HG03439 (cell line): ENCODE measurements around the gene PTPRT.

ENCODE experiments used
- ATAC-seq: cut with Tn5 transposase; IDR thresholded peaks from one replicate; pipeline ENCODE4 v1.9.1; 2021; ENCODE audit warnings: mild to moderate bottlenecking, moderate library complexity; ENCODE audit not compliant: unreplicated experiment

Gene PTPRT

DNA sequence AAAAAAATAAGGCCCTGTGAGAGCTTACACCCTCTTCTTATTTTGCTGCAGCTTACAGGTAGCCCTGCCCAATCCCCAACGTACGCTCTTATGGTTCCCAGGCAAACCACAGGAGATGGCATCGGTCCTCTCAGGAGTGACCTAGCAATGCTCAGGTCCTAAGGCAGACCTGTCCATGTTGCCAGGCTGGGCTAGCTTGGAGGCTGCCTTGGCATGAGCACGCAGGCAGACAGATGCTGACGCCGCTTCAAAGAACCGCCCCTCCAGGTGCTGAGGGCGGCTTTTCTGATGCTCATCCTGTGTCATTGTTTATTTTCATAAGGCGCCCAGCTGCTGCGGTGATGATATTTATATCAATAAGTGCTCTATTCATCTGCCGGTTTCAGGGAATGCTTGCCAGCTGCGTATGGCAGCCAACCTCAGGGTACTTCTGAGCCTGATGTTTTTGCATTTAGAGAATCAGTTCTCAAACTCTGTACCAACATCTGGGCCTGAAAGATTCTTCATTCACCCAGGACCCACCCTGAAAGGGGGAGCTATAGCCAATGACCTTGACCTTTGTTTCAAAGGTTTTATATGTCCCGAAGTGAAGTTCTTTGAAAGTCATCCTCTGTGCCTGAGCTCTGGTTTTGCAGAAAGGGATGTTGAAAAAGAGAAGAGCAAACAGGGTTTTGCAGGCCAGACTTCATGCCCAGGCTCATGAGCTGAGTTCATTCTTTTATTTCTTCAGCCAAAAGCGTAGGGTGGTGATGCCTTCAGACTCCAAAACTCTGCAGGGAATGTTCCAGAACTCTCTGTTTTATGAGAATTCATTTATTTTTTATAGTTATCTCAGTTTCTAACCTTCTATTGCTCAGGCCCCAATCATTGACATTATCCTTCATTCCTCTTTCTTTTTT lies 1095.9 kb downstream of the PTPRT start:
- ATAC-seq, result no peak

DNA sequence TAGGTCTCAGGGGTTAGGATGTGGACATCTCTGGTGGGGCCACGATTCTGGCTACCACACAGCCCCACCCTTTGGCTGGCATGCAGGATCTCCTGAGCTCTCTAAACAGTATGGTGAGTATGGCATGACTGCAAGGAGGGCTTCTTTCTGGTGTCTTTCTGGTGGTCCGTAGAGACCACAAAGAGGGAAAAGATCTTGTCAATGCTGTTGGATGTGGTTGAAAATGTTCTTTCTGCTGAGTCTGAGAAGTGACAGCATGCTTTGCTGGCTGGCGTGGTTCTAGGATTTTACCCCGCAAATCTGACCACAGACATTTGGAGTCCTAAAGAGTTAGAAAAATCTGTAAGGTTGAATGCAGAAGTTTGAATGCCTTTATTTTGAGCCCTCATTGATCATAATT lies 1096.7 kb downstream of the PTPRT start:
- ATAC-seq, result no peak

DNA sequence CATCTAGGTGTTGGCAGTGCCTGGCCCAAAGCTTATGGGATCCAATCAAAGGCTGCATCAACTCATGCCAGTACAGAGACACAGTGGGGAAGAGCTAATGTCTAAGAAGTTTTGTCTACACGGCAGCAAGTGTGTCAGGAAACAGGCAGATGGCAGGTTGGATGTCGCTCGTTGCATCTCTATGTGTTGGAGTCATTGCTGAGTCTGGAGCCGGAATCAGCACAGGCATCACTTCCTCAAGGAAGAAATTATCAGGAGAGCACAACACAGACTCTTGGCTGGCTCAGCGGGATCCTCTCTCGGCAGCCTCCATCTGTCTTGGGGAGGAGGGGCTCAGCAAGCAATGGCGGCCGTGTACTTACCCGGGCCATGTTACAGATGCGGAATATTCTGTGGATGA lies 1104.3 kb downstream of the PTPRT start:
- no peak for ATAC-seq

DNA sequence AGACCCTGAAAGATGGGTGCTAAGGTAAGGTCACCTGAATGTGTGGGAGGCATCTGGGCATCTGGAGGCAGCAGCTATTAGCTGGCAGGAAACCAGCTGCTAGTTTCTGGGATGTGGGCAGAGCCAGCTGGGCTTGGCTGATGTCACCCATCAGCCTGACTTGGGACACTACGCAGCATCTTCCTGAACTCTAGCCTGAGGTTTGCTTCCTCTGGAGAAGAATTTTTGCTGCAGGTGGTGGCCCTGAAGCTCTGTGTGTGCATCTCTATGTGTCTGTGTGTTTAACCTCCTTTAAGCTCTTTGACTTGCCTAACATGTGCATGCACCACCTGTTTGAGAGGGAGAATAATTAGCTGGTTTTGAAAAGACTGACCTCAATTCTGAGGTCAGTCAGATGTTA lies 1106.4 kb downstream of the PTPRT start:
- no peak for ATAC-seq

DNA sequence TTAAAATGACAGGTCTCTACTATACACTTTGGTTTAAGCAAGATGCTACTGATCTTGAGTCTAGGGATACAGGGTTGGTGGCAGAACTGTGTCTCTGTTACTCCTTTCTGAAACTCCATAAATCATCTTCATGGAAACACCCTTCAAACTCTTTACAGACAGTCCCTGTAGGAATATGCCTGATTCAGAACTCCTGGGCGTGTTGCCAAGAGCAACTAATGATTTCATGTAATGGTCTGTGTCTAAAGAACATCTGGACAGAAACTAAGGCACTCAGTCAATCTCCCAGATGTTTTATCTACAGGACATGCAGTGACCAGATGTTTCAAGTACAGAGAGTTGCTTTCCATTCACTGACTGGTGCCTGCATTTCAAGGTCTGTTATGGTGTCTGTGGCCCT lies 1107.1 kb downstream of the PTPRT start:
- ATAC-seq, result no peak

DNA sequence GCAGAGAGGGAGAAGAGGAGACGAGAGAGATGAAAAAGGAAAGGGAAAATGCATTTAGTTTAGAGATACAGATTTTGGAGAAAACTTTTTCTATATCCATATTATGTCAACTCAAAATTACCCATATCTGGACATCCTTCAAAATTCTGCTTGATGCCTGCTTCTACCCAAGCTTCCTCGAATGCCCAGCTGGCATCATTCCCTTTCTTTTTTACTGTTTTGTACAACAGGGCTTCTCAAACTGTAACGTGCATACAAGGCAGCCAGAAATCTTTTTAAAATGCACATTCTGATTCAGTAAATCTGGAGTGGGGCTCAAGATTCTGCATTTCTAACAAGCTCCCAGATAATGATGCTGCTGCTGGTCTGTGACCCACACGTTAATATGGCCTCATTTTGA lies 1108.8 kb downstream of the PTPRT start:
- ATAC-seq, result no peak

DNA sequence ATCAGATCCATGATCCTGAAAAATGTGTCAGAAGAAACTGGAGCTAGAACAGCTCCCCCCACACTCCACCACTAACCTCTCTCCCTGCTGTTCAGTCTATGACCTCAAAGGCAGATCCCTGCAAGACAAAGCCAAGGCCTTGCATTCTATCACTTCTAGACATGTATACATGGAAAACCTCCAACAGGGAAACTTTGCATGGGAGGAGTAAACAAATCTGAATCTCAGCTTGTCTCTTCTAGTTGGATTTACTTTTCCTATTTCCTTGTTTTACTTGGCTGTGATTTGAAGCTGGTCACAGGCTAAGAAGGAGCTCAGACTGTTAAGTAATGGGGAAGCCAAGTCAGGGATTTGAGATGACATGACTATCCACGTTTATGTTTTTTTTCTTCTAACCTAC lies 1114.8 kb downstream of the PTPRT start:
- ATAC-seq, result no peak

DNA sequence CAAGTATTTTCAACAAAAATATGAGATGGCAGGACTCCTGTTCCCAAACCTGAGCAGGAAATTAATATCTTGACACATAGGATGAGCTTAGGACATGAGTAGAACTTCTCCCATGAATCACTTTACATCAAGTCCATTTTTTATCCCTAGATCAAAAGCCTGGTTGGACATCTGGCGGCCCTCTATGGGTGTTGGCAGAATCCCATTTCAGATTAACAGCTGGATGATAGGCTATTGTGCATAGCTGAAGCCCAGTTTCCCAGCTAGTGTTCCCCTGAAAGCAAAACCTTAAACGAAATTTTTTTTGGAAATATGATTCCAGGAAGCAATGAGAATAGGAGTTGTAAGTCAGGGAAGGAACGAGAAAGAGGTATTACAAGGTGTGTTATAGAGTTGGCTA lies 1122.1 kb downstream of the PTPRT start:
- no peak for ATAC-seq

DNA sequence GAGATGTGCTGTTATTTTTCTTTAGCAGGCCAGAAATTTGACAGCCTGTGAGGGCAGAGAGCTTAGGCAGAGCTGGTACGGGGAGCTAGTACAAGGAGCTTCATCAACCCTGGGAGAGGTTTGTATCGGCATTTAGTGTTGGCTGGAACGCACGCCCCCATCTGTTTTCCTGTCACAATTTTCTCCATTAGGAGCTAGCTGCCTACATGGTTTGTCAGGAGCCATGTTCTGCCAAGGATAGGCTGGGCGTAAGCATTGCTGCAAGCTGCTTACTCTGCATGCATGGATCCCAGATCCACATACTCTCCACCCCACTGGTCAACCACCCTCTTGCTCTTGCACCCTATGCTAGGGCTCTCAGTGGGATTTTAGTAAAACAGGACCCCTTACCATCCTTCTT lies 1122.5 kb downstream of the PTPRT start:
- ATAC-seq, result no peak

DNA sequence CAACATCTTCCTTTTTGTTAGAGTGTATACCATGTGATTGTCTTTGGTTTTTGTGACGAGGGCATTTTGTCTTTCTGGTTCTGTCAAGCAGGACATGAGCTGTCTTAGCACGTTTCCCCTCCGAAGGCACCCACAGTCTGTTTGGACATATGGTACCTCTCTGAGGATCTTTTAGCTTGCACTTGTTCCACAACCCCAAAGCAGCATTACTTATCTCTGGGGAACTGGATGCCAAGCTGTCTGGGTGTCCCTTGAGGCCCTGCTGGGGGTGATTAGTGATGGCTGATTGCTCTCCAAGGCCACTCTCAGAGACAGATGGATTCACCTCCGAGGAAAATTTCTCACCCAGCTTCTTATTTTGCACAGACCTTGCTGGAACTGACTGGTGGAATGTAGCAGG lies 1126.6 kb downstream of the PTPRT start:
- ATAC-seq, result no peak

DNA sequence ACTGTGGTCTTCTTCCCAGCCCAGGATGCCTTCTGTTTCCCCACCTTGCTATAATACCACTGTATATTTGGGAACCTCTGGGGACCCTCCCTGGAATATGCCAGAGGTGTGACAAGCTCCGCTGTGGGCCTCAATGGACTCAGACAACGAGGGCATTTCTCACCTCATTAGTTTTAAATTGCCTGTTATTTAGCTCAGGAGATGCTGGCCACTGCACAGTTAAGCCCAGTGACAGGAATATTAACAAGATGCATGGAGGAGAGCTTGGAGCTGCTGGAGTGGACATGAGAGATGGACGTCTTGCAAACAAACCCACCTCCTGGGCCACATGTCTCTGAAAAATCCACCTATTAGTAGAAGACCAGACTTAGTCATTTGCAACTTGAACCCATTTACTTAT lies 1136.4 kb downstream of the PTPRT start:
- no peak for ATAC-seq

DNA sequence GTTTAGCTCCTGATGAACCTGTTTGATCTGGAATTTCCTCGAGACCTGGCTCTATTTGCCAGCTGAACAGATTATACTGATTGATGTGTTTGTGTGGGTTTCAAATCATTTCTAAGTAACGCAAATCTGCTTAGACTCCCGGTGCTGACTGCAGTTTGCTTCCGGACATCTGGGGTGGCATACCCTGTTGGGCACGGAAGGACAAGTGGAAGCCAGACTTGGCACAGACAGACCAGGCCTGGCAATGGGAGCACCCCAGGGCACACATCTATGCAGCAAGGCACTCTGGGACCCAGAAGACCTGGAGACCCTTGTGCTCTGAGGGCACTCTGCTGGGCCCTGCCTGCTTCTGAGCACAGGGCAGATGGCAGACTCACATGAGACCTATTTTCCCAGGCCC lies 1137.8 kb downstream of the PTPRT start:
- ATAC-seq, result no peak

DNA sequence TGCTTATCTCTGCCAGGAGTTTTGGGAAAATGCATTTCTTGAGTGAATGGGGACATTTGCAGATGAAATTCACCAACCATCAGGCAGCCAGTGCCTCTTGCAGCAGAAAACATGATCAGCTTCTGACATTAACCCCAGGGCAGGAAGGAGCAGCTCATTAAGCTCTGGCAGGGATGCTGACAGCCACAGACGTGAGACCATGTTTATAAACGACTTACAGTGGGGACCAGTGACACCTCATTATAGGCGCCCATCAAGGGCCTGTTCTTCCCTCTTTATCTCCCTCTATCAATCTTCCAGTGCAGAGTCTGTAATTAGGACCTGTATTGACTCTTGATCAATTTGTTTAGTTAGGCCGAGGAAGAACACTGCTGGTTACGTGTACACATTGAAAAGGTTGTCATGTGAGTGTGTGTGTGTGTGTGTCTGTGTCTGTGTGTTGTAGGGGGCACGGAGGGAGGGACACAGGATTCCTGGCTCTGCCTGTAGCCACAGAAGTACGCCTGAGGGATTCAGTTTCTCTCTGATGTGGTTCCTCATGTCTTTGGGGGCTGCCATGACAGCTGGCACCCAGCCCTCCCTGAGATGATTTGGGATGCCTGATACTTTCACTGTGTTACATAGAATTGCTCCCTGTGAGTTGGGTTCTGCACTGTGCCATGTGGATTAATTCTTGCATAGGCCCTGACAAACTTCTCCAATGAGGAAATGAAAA lies 1143.2 kb downstream of the PTPRT start:
- no peak for ATAC-seq

DNA sequence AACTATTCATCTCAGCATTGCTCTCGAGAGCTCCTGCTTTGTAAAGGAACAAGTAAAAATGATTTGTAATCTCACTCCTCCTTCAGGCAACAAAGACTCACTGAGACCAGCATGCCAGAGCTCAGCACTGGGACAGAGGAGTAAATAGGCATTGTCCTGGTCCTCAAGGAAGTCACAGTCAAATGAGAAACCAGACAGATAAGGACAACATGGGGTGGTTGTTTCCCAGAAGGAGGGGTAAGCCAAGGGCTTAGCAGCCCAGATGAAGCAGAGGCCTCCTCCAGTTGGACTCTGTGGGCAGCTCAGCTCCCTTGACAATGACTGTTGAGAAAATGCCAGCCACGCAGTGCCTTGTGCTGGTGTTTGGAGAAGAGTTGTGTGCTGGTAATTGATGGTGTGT lies 1145.8 kb downstream of the PTPRT start:
- no peak for ATAC-seq

DNA sequence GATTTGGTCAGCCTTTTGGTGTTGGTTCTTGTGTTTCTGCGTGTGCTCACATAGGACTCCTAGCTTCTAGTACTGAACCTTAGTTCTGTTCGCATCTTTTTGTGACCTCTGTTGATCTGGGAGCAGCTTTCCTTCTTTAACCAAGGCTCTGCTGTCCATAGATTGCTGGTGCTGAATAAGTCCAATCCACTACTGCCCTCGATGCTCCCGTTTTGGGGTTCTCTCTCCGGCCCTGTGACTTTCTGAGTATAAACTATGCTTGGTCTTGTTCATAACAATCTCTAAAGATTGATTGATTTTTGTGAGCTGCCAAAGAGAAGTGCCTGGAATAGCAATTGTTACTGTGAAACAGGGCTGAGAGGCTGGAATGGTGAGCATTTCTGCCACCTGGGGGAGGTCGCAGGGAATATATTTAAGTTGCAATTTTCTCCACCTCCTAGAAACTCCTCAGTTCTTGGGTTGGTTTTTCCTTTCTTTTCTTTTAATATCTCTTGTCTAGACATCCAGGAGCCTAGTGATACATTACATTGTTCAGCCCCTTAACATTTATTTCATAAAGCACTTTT lies 1148.6 kb downstream of the PTPRT start:
- ATAC-seq, result no peak

DNA sequence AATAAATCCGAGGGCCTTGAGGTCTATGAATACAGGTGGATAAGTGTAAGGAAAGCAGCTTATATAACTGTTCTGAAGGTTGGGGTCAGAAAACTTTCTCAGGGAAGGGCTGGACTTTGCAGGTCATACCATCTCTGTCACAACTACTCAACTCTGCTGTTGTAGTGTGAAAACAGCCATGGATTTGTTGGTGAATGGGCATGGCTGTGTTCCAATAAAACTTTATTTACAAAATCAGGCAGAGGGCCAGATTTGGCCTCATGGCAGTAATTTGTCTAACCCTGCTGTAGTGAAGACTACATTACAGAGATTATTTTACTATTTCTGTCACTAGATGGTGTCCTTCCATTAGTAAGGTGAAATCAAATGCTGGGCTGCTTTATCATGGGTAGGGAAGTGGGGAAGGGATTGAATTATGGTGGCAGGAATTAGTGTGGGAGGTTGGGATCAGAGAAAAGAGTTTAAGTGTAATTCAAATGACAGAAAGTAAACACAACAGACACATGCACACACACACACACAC lies 1161.9 kb downstream of the PTPRT start:
- ATAC-seq, result no peak

DNA sequence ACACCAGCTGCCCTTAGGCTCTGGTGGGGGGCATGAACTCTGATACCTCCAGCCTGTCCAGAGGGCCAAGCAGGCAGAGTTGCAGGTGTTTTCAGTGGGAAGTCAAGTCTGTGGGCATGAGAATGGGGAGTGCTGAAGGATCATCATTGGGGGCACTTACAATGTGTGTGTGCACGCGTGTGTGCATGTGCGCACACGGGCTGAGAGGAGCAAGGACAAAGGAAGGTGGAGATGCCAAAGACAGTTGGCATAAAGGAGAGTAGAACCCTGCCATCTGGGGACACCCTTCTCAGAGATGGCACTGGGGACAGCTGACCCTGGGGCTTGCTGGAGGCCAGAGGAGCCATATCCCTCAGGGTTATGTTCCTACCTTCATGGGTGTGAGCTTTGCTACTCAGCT lies 1163.1 kb downstream of the PTPRT start:
- no peak for ATAC-seq

DNA sequence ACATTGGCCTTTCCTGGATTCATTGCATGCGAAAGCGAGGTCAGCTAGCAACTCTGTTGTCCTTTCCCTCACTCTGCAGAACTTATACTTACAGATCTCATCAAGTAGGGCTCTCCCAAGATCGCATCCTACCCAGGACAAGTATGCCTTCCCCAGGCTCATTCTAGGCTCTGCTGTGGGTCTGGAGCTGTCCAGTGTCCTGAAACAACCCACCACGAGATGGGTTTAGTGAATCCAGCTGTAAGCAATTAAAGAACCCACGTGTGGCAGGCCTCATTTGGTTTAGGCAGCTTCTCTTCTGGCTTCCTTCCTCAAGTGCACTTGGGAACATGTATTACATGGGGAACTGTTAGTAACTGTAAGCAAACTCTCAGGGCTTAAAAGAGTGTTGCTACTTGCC lies 1165.1 kb downstream of the PTPRT start:
- no peak for ATAC-seq
